Nephron (organoid): ENCODE measurements around the gene UCHL1.

Experiments
- H3K27ac Mint-ChIP-seq, 3 experiments: 2 replicates each; pipeline ENCODE4 v1.8.0; 2020; ENCODE audit warnings: mixed read lengths in 3 of 3, mild to moderate bottlenecking in 2 of 3, moderate library complexity in 1 of 3
- H3K27me3 Mint-ChIP-seq: 2 replicates; pipeline ENCODE4 v1.8.0; 2021; ENCODE audit warnings: low read depth, mild to moderate bottlenecking, moderate library complexity, mixed read lengths
- H3K36me3 Mint-ChIP-seq: 2 replicates; pipeline ENCODE4 v1.8.0; 2020; ENCODE audit warnings: low read depth, mixed read lengths
- H3K4me1 Mint-ChIP-seq: 2 replicates; pipeline ENCODE4 v1.8.0; 2020; ENCODE audit warnings: mixed read lengths
- H3K4me3 Mint-ChIP-seq, 3 experiments: 2 replicates each; pipeline ENCODE4 v1.8.0; 2020; ENCODE audit warnings: mild to moderate bottlenecking in 3 of 3, mixed read lengths in 3 of 3, moderate library complexity in 2 of 3
- H3K9me3 Mint-ChIP-seq: 2 replicates; pipeline ENCODE4 v1.8.0; 2020; ENCODE audit warnings: mixed read lengths
- TF ChIP-seq, protein P1 (sequence below), 3 experiments: fragments of 200-600 bp; sonication (generic); IDR thresholded peaks; one replicate each; pipeline ENCODE4 v1.5.0; 2021; ENCODE audit warnings: antibody characterized with exemption in 3 of 3; ENCODE audit not compliant: unreplicated experiment in 3 of 3

UCHL1 gene

DNA sequence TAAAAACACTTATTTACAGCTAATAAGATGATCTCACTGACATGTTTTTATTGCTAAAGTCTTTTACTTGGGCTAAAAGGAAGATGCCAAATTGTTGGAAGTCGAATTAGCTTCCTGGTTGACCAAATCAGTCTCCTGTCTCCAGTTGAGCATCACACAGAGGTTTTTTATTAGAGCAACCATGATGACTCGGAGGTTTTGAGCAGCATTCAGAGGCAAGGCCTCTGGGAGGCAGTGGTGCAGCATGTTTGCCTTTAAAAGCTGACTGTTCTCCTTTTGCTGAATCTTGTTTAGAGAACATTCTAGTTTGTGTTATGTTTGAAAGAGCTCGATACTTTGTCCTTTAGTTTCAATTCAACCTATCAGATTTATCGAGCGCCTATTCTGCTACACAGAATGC is 2.1 kb downstream of the UCHL1 start:
- Mint-ChIP-seq H3K4me3 (peak overlapping the region; percentile 93 to 96 (median 95)), H3K27ac (peak overlapping the region in 2 of 3 experiments; percentile 7 to 37), H3K36me3 (peaks cover 23% of the 10 kb centered on the region), H3K4me1 (peaks cover 20% of the 10 kb centered on the region), H3K9me3 (no peaks in the 10 kb centered on the region), H3K27me3 (peaks cover 23% of the 10 kb centered on the region)
- TF ChIP-seq, protein P1, sequence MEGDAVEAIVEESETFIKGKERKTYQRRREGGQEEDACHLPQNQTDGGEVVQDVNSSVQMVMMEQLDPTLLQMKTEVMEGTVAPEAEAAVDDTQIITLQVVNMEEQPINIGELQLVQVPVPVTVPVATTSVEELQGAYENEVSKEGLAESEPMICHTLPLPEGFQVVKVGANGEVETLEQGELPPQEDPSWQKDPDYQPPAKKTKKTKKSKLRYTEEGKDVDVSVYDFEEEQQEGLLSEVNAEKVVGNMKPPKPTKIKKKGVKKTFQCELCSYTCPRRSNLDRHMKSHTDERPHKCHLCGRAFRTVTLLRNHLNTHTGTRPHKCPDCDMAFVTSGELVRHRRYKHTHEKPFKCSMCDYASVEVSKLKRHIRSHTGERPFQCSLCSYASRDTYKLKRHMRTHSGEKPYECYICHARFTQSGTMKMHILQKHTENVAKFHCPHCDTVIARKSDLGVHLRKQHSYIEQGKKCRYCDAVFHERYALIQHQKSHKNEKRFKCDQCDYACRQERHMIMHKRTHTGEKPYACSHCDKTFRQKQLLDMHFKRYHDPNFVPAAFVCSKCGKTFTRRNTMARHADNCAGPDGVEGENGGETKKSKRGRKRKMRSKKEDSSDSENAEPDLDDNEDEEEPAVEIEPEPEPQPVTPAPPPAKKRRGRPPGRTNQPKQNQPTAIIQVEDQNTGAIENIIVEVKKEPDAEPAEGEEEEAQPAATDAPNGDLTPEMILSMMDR (IDR thresholded peaks at IDR 0.05; ENCODE audit: unreplicated experiment in 3 of 3), result peak; percentile 36 to 53 (median 38)

DNA sequence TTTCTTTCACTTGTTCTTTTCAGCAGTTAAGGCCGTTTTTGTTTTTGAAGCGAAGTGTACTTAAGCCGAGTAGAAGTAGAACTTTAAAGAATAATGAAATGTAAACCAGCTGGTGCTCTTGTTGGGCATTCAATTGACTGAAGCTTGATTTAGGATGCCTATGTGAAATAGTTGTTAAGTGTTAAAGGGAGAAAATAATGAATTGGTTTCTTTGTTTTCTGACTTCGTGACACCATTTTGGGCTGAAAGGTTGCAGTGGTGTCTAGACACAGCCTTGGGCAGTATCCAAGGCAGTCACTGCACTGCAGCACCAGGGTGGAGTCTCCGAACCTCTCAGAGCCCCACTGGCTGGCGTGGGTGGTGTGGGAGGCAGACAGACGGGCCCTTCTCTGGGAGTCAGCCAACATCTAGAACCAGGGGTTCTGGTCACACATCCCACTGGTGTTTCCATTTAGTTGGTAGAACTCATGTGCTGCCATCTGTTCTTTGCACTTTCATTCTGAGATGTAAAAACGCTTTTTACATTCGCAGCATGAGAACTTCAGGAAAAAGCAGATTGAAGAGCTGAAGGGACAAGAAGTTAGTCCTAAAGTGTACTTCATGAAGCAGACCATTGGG is 3.5 kb downstream of the UCHL1 start:
- Mint-ChIP-seq H3K4me1 (peaks cover 20% of the 10 kb centered on the region), H3K36me3 (peaks cover 29% of the 10 kb centered on the region)

DNA sequence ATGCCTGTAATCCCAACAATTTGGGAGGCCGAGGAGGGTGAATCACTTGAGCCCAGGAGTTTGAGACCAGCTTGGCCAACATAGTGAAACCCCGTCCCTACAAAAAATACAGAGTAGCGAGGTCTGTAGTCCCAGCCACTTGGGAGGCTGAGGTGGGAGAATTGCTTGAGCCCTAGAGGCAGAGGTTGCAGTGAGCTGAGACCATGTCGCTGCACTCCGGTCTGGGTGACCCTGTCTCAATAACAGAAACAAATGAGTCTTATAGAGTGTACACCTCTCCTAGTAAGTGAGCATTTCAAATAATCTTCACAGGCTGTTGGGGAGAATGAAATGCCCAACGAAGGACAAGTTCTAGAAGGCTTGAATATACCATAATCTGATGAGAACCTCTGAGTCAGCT is 5.5 kb downstream of the UCHL1 start:
- H3K27me3 Mint-ChIP-seq, result peaks cover 12% of the 10 kb centered on the region
- H3K27ac Mint-ChIP-seq, result no peak overlapping the region
- H3K4me1 Mint-ChIP-seq, result peaks cover 13% of the 10 kb centered on the region
- peaks cover 43% of the 10 kb centered on the region for H3K36me3 Mint-ChIP-seq
- TF ChIP-seq, protein P1 (IDR thresholded peaks at IDR 0.05; ENCODE audit: unreplicated experiment in 3 of 3), result no peak
- H3K4me3 Mint-ChIP-seq, result no peak overlapping the region
- H3K9me3 Mint-ChIP-seq, result no peaks in the 10 kb centered on the region

More for the DNA sequence above, 3.5 kb downstream of the UCHL1 start:
- TF ChIP-seq, protein P1 (IDR thresholded peaks at IDR 0.05; ENCODE audit: unreplicated experiment in 3 of 3), result no peak
- peaks cover 19% of the 10 kb centered on the region for H3K27me3 Mint-ChIP-seq
- H3K9me3 Mint-ChIP-seq, result no peaks in the 10 kb centered on the region
- no peak overlapping the region for H3K27ac Mint-ChIP-seq
- no peak overlapping the region for H3K4me3 Mint-ChIP-seq

- no peaks in the 10 kb centered on the region for H3K9me3 Mint-ChIP-seq
- peaks cover 60% of the 10 kb centered on the region for H3K36me3 Mint-ChIP-seq
- H3K4me3 Mint-ChIP-seq, result no peak overlapping the region
- H3K4me1 Mint-ChIP-seq, result peaks cover 8% of the 10 kb centered on the region
- no peak overlapping the region for H3K27ac Mint-ChIP-seq
- no peaks in the 10 kb centered on the region for H3K27me3 Mint-ChIP-seq
- TF ChIP-seq, protein P1 (IDR thresholded peaks at IDR 0.05; ENCODE audit: unreplicated experiment in 3 of 3), result no peak
These were observed 7.5 kb downstream of the UCHL1 start for GRCh38 chr4:41264212-41264611.

- Mint-ChIP-seq H3K4me1 (peaks cover 8% of the 10 kb centered on the region), H3K27ac (peak overlapping the region in 2 of 3 experiments; percentile 6 to 35), H3K36me3 (peaks cover 52% of the 10 kb centered on the region), H3K4me3 (peak overlapping the region in 1 of 3 experiments; percentile 6), H3K9me3 (peaks cover 3% of the 10 kb centered on the region), H3K27me3 (no peaks in the 10 kb centered on the region)
- TF ChIP-seq, protein P1 (IDR thresholded peaks at IDR 0.05; ENCODE audit: unreplicated experiment in 3 of 3), result no peak
These were observed 11.3 kb downstream of the UCHL1 start for GRCh38 chr4:41267997-41268396.
